Heart left ventricle (tissue), 16 donors: ENCODE measurements around the gene MAGEA2. TPM values are rescaled to one million over a fixed set of nuclear protein-coding genes. Genes with fewer than 3 reads are reported as not detected.
"Not testable (repeated sequence)": the region's sequence is repeated elsewhere in the genome, so short reads cannot be mapped to it uniquely, and the experiment has no call there.

Experiments used
- ATAC-seq, 4 donors: fragments of 200-7000 bp; cut with Tn5 transposase; one replicate each; pipeline ENCODE4 v1.9.1; 2020 to 2022; ENCODE audit warnings: moderate library complexity in 4 of 4, mild to moderate bottlenecking in 3 of 4, moderate number of reproducible peaks in 1 of 4
- DNase-seq, 5 donors: peaks; one replicate each; pipeline ENCODE4 v3.0.0-alpha.2; 2020
- H3K27ac ChIP-seq, 12 donors: fragments of 200-600 bp; sonication (generic) in 4 of 12; one replicate each; pipeline versions ENCODE4 v1.5.0 to v1.8.0; 2016 to 2022; ENCODE audit warnings: mild to moderate bottlenecking in 2 of 12
- H3K27me3 ChIP-seq, 9 donors: fragments of 200-600 bp; sonication (generic) in 2 of 9; one replicate each; pipeline versions ENCODE4 v1.5.1 to v1.8.0; 2016 to 2022; ENCODE audit warnings: mild to moderate bottlenecking in 3 of 9
- H3K36me3 ChIP-seq, 9 donors: fragments of 200-600 bp; sonication (generic) in 2 of 9; one replicate each; pipeline versions ENCODE4 v1.5.0 to v1.8.0; 2018 to 2022; ENCODE audit warnings: mild to moderate bottlenecking in 2 of 9
- H3K4me1 ChIP-seq, 12 donors: fragments of 200-600 bp; sonication (generic) in 4 of 12; one replicate each; pipeline versions ENCODE4 v1.5.0 to v1.8.0; 2016 to 2022; ENCODE audit warnings: mild to moderate bottlenecking in 3 of 12
- H3K4me3 ChIP-seq, 12 donors: fragments of 200-600 bp; sonication (generic) in 4 of 12; one replicate each; pipeline versions ENCODE4 v1.5.0 to v1.8.0; 2017 to 2022; ENCODE audit warnings: mild to moderate bottlenecking in 9 of 12, moderate library complexity in 4 of 12
- H3K9me3 ChIP-seq, 12 donors: fragments of 200-600 bp; sonication (generic) in 4 of 12; one replicate each; pipeline versions ENCODE4 v1.5.0 to v1.8.0; 2016 to 2022; ENCODE audit warnings: mild to moderate bottlenecking in 1 of 12
- POLR2A ChIP-seq, 2 donors: fragments of 450-650 bp; IDR thresholded peaks; one replicate each; pipeline ENCODE4 v1.6.1; 2017; ENCODE audit warnings: antibody characterized with exemption in 2 of 2, mild to moderate bottlenecking in 2 of 2, moderate library complexity in 2 of 2
- WGBS, 4 donors: extraction: QIAGEN DNeasy Blood & Tissue Kit in 2 of 4; methylation state at CpG; one replicate each; pipeline versions ENCODE4 v1.1.5 to v1.1.7; 2013 to 2018; 5-methylcytosine and 5-hydroxymethylcytosine counted together
- intact Hi-C, 10 donors: fragments of 100-400 bp; cut with DNase I; formaldehyde crosslinking; loops; one replicate each; pipeline versions ENCODE4 v1.11.1 to v1.14.2; 2022
- polyA plus RNA-seq, 2 donors: library from polyadenylated mRNA; stranded (reverse); fragments of 200-250 nt; gene quantifications; one replicate each; pipeline ENCODE4 v1.2.3, GENCODE V29; 2013
- total RNA-seq, 9 donors: library from RNA; depleted of rRNA in 2 of 9; stranded (reverse); fragments of >200 nt in 2 of 9; fragmentation: NEBNext Ultra II Directional in 3 of 9; extraction: Animal tissue kit (Norgen Biotek cat#: 25700) in 3 of 9; gene quantifications; one replicate each; pipeline versions ENCODE4 v1.1.0 to v1.2.4, GENCODE V29; 2016 to 2023
- TF ChIP-seq, protein P1 (sequence below), 12 donors: fragments of 200-600 bp; sonication (generic) in 4 of 12; IDR thresholded peaks; one replicate each; pipeline versions ENCODE4 v1.5.0 to v1.8.0; 2018 to 2022; ENCODE audit warnings: antibody characterized with exemption in 12 of 12, mild to moderate bottlenecking in 5 of 12
- donor health status: ischemic (EF 13 %, LVEDD 7.1; RV severe dilation, severe dysfunction).
- donor health status: healthy with polysubstance abuse.
- donor health status: DM: no; HTN: yes; CAD: no.
- donor health status: DM: no; HTN: no; CAD: no.
- donor health status: ischemic (EF 25% LVEDD 6.9; RV normal size, moderate dysfunction).
- donor health status: ischemic (EF 25% LVEDD 5.7; RV mildly dilated, moderate dysfunction).
- donor health status: healthy.
- donor health status: DM: yes; HTN: yes; CAD: no.
- donor health status: ischemic (EF 35%, LVEDD 5.7; RV mildly dilated, moderate dysfunction).
- donor health status: nonischemic (EF 11% LVEDD 7.7; RV severe dilation, severe dysfunction).
- donor health status: DM: yes; HTN: yes; CAD: no.
- donor health status: PGD.
- donor health status: ischemic (EF 29% LVEDD 5.4; RV normal size, mild dysfunction).
- donor health status: nonischemic (EF 23%, LVEDD 6.1; RV moderate dilation, normal function).

The MAGEA2 gene
- total and polyA plus RNA-seq, 11 donors: not detected

DNA sequence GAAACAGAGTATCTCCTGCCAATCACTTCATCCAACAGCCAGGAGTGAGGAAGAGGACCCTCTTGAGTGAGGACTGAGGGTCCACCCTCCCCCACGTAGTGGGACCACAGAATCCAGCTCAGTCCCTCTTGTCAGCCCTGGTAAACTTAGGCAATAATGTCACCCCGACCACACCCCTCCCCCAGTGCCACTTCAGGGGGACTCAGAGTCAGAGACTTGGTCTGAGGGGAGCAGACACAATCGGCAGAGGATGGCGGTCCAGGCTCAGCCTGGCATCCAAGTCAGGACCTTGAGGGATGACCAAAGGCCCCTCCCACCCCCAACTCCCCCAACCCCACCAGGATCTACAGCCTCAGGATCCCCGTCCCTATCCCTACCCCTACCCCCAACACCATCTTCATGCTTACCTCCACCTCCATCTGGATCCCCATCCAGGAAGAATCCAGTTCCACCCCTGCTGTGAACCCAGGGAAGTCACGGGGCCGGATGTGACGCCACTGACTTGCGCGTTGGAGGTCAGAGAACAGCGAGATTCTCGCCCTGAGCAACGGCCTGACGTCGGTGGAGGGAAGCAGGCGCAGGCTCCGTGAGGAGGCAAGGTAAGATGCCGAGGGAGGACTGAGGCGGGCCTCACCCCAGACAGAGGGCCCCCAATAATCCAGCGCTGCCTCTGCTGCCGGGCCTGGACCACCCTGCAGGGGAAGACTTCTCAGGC lies 20.2 kb downstream of the MAGEA2 start, which contains the start of the genes CSAG1 and MAGEA12:
Gene CSAG1, minus strand, starts transcription at position 461 of the 715 bp plus-strand sequence. CDS start 1,261 bp downstream, outside the sequence.
Gene MAGEA12, plus strand, starts transcription at position 497 of the 715 bp plus-strand sequence. CDS start 2,405 bp downstream, outside the sequence.
- no peaks in the 10 kb centered on the region for H3K9me3 ChIP-seq
- intact Hi-C loops: no loop called here
- no peak within 1 kb of the TSS for H3K4me3 ChIP-seq
- WGBS, 4 donors: 82 to 92% (median 86%) methylated on average over 9 to 19 of the region's 21 CpGs
- no peak within 1 kb of the TSS for H3K27ac ChIP-seq
- TF ChIP-seq, protein P1, sequence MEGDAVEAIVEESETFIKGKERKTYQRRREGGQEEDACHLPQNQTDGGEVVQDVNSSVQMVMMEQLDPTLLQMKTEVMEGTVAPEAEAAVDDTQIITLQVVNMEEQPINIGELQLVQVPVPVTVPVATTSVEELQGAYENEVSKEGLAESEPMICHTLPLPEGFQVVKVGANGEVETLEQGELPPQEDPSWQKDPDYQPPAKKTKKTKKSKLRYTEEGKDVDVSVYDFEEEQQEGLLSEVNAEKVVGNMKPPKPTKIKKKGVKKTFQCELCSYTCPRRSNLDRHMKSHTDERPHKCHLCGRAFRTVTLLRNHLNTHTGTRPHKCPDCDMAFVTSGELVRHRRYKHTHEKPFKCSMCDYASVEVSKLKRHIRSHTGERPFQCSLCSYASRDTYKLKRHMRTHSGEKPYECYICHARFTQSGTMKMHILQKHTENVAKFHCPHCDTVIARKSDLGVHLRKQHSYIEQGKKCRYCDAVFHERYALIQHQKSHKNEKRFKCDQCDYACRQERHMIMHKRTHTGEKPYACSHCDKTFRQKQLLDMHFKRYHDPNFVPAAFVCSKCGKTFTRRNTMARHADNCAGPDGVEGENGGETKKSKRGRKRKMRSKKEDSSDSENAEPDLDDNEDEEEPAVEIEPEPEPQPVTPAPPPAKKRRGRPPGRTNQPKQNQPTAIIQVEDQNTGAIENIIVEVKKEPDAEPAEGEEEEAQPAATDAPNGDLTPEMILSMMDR (IDR thresholded peaks at IDR 0.05): no peak
- no peak for TF ChIP-seq POLR2A (IDR thresholded peaks at IDR 0.05)
- DNase-seq (no peak), ATAC-seq (no peak)
- no peaks in the 10 kb centered on the region for H3K4me1 ChIP-seq
- no peaks in the 10 kb centered on the region for H3K36me3 ChIP-seq
- H3K27me3 ChIP-seq: no peaks in the 10 kb centered on the region

DNA sequence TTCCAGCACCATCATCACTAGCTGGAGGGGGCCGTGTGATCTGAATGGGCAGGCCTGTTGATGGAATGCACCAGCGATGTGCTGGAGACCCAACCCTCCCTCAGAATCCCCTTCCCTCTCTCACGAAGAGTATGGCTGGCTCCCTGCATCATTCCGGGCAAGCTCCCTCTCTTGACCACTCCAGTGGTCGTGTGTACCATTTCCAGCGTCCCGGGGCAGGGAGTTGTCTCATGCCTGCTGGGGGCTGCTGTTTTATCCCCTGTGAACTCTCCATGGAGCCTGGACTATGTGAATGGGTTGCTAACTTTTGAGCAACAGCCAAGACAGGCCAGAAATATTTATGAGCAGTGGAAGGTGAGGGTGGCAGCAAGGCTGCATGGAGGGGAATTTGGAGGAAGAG lies 28.2 kb downstream of the MAGEA2 start:
- TF ChIP-seq POLR2A (IDR thresholded peaks at IDR 0.05): no peak
- TF ChIP-seq, protein P1 (IDR thresholded peaks at IDR 0.05): no peak
- 57 to 66% (median 61%) methylated on average over 7 of the region's 7 CpGs for WGBS, 4 donors

DNA sequence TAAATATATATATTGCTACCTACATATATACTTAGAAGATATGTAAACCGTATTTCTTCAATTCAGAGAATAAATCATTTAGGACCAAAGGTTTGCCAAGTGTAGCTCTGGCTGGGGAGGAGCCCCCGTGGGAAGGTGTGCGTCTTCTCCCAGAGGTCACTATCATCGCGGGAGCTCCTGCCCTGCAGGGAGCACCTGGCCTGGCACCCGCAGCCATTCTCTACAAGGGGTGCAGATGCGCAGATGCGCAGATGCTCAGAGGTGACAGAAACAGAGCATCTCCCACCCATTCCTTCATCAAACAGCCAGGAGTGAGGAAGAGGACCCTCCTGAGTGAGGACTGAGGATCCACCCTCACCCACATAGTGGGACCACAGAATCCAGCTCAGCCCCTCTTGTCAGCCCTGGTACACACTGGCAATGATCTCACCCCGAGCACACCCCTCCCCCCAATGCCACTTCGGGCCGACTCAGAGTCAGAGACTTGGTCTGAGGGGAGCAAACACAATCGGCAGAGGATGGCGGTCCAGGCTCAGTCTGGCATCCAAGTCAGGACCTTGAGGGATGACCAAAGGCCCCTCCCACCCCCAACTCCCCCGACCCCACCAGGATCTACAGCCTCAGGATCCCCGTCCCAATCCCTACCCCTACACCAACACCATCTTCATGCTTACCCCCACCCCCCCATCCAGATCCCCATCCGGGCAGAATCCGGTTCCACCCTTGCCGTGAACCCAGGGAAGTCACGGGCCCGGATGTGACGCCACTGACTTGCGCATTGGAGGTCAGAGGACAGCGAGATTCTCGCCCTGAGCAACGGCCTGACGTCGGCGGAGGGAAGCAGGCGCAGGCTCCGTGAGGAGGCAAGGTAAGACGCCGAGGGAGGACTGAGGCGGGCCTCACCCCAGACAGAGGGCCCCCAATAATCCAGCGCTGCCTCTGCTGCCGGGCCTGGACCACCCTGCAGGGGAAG lies 39.5 kb downstream of the MAGEA2 start, which contains the start of gene MAGEA2B:
Gene MAGEA2B, plus strand, starts transcription at position 814 of the 973 bp plus-strand sequence. CDS start 2,479 bp downstream, outside the sequence.
- H3K4me1 ChIP-seq, H3K36me3 ChIP-seq, H3K9me3 ChIP-seq, ATAC-seq, H3K27me3 ChIP-seq, H3K4me3 ChIP-seq, DNase-seq, H3K27ac ChIP-seq, intact Hi-C loops: not testable (repeated sequence)
- WGBS, 4 donors: no CpG with 5 or more reads among the region's 35 CpGs

More for the DNA sequence above, 28.2 kb downstream of the MAGEA2 start:
- Histone ChIP-seq H3K27ac (no peak overlapping the region), H3K36me3 (no peaks in the 10 kb centered on the region), H3K4me1 (no peaks in the 10 kb centered on the region), H3K9me3 (no peaks in the 10 kb centered on the region), H3K27me3 (no peaks in the 10 kb centered on the region), H3K4me3 (no peak overlapping the region)
- intact Hi-C loops: no loop called here
- no peak for DNase-seq
- no peak for ATAC-seq

DNA sequence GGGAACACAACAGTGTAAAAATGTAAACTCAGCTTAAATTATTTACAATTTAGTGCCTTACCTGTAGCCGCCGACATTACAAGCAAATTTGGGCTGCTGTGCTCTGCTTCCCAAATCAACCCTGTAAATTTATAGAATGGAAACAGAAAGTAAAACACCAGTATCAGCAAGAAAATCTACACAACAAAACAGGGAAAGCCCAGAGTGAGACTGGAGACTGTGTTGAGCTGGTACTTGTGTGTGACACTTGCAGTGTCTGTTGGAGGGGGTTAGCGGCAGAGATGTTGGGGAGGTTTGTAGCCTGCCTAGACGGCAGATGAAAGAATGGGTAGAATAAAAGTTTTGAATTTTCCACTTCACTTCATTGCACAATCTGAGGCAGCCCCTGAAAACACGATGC lies 40.4 kb downstream of the MAGEA2 start:
- H3K4me3 ChIP-seq, H3K27ac ChIP-seq, H3K27me3 ChIP-seq, DNase-seq, H3K9me3 ChIP-seq, H3K4me1 ChIP-seq, H3K36me3 ChIP-seq, ATAC-seq, intact Hi-C loops: not testable (repeated sequence)
- no CpG with 5 or more reads among the region's 5 CpGs for WGBS, 4 donors

DNA sequence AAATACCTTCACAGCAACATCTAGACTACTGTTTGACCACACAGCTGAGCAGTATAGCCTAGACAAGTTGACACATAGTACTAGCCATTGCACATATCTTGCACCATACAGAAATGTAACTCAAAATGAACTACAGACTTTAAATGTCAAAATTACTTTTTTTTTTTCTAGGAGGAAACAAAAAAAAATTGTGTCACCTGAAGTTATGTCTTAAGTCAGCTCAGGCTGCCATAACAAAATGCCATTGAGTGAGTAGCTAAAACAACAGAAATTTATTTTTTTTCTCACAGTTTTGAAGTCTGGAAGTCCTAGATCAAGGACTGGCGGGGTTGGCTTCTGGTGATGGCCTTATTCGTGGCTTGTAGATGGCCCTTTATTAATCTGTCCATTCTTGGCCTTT lies 44.5 kb downstream of the MAGEA2 start, which contains the start of gene CSAG2:
Gene CSAG2, minus strand, starts transcription at position 101 of the 400 bp plus-strand sequence. CDS start 161 bp downstream, outside the sequence.
- H3K9me3 ChIP-seq, H3K27ac ChIP-seq, ATAC-seq, DNase-seq, intact Hi-C loops, H3K4me1 ChIP-seq, H3K27me3 ChIP-seq, H3K36me3 ChIP-seq, H3K4me3 ChIP-seq: not testable (repeated sequence)
- WGBS, 4 donors: no CpG with 5 or more reads among the region's 2 CpGs

DNA sequence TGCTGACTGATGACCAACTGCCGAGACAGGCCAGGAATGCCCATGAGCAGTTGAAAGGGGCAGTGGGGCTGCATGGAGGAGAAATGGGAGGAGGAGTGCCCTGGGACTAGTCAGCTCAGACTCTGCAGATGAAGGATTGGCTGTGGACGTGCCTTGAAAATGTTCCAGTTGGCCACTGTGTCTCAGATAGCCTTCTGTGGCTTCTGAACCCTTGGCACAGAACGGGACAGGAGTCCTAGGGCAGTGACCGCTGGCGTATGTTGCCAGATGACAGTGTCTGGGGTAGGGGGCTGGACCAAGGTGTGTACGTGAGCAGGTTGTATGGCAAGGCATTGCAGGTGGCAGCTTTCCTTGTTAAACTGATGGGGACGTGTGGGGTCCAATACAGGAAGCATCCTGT lies 47.1 kb downstream of the MAGEA2 start:
- H3K36me3 ChIP-seq, H3K4me1 ChIP-seq, intact Hi-C loops, DNase-seq, H3K27me3 ChIP-seq, H3K9me3 ChIP-seq, H3K4me3 ChIP-seq, H3K27ac ChIP-seq: not testable (repeated sequence)
- peak in 2 of 4 donors; percentile 24 to 42 for ATAC-seq
- WGBS, 4 donors: 63 to 81% (median 75%) methylated on average over 2 of the region's 7 CpGs

DNA sequence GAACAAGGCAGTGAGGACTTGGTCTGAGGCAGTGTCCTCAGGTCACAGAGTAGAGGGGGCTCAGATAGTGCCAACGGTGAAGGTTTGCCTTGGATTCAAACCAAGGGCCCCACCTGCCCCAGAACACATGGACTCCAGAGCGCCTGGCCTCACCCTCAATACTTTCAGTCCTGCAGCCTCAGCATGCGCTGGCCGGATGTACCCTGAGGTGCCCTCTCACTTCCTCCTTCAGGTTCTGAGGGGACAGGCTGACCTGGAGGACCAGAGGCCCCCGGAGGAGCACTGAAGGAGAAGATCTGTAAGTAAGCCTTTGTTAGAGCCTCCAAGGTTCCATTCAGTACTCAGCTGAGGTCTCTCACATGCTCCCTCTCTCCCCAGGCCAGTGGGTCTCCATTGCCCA lies 53.3 kb downstream of the MAGEA2 start:
- ATAC-seq, H3K9me3 ChIP-seq, H3K27ac ChIP-seq, H3K4me3 ChIP-seq, H3K36me3 ChIP-seq, H3K27me3 ChIP-seq, H3K4me1 ChIP-seq, intact Hi-C loops: not testable (repeated sequence)
- peak in 1 of 5 donors; percentile 13 for DNase-seq
- WGBS, 4 donors: 67 to 92% (median 89%) methylated on average over 4 of the region's 5 CpGs
